ENCODE data around the gene MGMT.

The MGMT gene

DNA sequence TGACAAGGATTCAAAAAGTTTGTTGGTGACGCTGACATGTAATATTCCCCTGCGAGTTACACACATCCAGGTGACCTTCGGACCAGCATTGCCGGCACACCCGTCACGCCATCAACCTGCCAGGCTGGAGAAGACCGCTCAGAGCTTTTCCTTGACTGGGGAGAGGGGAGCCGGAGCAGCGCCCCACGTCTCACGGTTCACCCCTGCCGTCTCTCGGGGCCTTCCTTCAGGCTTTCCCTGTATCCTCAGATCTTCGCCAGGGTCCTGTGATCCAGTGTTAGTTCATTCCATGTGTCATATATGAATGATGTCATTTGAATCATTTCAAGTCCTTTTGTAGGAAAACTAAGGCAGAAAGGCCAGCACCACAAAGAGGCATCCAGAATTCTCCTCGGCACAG lies 127.8 kb downstream of the MGMT start:
- DNase-seq (ENCODE audit: low read depth): no peak

GRCh38 chr10:129598413-129598812 lies 131.4 kb downstream of the MGMT start:
- DNase-seq (ENCODE audit: low read depth): no peak

DNA sequence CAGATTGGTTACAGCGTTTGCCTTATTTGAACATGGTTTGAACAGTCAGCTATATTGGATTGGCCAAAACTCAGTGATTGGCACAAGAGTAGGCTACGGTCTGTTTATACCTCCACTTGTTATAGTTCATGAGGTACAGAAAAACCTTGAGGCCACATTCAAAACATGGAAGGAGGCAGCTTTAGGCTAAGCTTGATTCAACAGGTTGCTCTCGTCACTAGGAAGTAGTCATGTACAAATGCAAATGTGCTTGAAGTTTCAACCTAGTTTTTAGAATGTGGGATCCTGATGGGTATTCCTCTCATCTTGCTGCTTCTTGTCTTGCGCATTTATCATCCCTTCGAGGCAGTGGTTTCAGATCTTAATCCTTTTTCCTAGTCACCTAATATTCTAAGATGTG lies 132.1 kb downstream of the MGMT start:
- DNase-seq (ENCODE audit: low read depth): no peak

DNA sequence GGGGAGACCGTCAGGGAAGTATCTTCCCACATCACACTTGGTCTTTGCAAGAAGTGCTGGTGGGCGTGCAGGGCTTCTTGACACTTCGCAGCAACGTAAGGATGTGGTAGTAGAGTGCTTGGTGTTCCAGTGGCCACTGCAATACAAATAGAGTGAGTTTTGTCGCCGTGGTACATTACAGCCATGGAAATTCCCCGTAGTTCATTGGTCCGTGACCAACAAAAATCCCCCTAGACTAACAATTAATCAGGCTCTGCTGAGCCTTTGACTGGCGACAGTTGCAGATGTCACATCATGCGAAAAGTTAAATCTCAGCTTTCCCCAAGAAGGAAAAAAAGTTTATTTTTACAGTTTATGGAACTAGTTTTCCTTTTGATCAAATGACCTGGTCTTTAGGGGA lies 134.7 kb downstream of the MGMT start:
- no peak for DNase-seq (ENCODE audit: low read depth)

- DNase-seq (ENCODE audit: low read depth): no peak
These were observed 136.0 kb downstream of the MGMT start for GRCh38 chr10:129602938-129603535.

- DNase-seq (ENCODE audit: low read depth): no peak
These were observed 137.4 kb downstream of the MGMT start for GRCh38 chr10:129604333-129605032.

DNA sequence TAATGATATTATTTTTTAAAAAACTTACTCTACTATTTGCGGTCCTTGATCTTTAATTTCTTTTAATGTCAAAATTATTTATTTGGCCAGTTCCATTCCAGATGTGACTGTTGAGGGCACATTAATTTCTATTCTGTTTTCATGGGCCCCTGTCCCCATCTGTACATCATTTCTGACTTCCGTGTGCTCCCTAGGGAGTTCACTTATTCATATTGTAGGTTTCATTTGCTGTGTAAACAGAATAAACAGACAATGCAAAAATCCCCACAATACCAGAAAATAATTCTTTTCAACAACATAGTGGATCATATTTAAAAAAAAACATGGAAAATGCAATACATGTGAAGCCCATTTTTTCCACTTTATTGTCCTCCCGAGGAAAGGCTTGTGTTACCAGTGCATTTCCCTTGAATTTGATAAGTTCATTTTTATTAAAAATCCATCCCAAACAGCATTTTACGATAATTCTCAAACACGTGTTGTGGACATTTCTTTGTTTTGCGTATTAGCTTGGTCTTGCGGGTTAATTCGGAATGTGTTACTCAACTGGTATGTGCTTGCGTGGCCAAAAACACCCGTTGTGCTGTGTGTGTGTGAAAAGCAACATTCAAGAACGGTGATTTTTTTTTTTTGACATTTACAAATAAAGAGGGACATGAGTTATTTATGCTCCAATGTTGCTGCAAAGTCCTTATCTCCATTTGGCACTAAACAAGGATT lies 138.4 kb downstream of the MGMT start:
- no peak for DNase-seq (ENCODE audit: low read depth)

DNA sequence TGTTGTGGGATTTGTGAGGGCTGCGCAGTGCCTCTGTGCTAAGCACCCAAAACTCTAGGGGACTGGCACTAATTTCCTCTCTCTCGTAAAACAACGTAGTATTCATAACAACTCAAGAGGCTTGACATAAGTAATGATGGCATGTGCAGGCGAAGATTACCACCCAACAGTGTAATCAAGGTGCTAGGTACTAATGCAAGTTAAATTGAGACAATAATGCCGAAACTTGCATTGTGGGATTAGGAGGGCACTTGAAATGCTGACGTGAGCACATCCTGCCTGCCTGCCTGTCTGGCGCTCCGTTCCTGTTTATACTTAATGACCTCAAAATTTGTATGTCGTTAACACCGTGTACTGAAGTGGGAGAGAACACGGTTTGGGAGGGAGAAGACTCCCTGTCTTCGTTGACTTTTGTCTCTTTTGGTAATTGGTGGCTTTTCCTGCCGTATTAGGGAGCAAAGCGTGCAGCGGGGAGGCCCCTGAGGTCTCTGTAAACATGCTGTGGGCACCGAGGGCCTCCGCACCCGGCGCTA lies 139.0 kb downstream of the MGMT start:
- DNase-seq (ENCODE audit: low read depth): no peak

GRCh38 chr10:129607607-129608109 lies 140.6 kb downstream of the MGMT start:
- DNase-seq (ENCODE audit: low read depth): no peak

DNA sequence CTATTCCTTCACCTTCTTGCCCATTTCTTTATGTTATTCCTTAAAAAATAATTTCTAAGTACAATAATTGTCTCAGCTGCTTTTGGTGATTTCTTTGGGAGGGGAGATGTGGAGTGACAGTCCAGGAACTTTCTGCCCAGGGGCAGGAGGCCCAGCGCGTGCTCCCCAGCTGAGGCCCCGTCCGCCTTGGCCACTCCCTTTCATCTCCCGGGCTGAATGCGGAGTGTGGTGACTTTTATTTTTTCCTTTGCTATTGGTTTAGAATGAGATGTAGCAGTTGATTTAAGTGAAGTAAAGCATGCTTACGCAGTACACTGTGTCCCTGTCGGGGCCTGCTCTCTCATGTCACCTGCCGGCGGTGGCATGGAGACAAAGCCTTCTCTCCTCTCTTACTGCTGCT lies 141.6 kb downstream of the MGMT start:
- no peak for DNase-seq (ENCODE audit: low read depth)

GRCh38 chr10:129609551-129609950 lies 142.5 kb downstream of the MGMT start:
- no peak for DNase-seq (ENCODE audit: low read depth)

DNA sequence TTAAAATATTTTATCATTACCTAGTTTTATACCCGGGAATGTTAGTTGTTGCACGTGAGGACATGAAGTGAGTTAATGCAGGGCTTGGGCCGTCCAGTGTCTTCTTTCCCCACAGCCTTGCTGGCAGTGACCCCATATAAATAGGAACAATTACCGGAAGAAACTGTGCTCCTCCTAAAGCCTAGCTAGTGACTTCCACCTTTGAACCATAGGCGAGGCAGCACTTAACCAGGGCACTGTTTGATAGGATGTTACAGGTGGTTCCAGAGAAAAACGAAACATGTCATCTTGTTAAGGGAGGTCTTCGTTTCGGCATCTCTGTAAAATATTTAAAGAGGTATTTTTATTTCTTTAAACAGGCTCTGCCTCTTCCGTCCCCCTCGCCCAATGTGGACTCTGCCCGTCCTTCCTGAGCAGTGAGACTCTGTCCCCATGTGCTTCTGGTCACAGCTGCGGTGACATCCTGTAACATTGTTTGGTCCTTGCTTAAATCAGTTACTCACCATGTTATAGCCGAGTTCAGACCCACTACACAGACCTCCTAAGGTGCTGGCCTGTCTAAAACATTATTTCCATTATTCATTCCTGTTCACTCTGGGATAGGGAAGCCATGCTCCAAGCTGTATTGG lies 145.6 kb downstream of the MGMT start:
- DNase-seq (ENCODE audit: low read depth): no peak

DNA sequence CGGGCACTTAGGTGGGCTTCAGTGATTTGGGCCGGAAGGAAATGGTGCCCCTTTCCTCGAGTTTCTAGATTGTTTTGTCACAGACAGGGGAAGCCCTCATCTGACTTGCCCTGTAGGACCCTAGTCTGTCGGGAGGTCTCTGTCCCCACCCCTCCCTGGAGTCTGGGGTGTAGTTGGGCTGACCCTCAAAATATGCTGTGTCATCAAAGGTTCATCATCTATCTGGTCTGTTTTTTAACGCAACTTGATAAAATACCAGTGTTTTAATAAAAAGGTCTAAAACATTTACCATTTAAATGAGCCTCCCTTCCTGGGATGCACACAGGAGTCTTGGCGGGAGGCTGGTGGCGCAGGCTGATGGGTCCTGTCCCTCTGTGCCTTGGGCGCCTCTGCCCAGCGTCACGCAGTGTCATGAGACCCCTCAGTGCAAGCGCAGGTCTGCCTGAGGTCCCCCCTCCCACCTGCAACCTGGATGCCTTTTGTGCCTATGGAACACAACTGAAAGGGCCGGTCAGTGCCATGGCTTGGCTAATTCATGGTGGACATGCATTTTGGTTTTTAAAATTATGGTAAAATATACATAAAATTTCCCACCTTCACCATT lies 146.4 kb downstream of the MGMT start:
- DNase-seq (ENCODE audit: low read depth): no peak

- no peak for DNase-seq (ENCODE audit: low read depth)
These were observed 147.3 kb downstream of the MGMT start for GRCh38 chr10:129614341-129614740.

DNA sequence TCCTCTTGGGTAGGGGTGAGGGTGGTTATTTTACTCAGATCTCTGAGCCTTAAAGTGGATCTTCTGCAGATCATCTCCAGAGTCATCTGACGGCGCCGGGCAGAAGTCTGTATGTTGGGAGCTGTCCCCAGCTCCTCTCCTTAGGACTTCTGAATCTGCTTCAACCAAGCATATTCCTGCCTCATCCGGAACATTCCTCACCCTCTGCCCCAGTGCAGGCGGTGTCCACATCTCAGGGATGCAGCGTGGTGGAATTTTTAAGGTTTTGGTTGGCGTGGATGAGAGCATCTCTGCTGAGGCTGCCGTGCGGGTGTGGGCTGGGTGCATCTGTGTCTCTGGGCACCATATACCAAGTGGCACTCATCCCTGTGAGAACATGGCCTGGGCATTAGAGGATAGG lies 148.3 kb downstream of the MGMT start:
- DNase-seq (ENCODE audit: low read depth): no peak

DNA sequence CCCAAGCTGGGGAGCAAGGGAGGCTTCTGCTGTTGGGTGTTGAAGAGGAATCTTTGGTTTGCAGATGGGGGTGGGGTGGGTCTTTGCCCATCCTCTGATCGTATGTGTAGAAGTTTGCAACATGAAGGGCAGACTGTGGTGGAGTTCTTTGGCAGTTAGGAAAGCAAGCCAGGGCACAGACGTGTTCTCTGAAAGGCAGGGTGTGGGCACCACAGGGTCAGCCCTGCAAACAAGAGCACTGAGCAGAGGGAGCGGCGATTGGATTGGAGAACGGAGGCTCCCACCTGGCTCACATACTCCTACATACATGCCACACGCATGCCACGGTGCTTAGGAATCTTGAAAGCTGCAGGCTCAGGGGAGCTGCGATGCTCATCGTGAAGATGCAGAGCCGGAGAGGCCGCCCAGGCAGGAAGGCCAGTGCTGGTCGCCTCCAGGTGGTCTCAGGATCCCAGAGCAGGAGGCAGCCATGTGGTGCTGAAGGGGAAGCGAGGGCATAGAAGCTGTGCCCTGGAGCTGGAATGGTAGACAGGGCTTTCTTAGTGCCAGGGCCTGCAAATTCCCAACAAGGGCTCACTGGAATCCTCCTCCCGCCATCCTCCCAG lies 149.0 kb downstream of the MGMT start:
- no peak for DNase-seq (ENCODE audit: low read depth)

DNA sequence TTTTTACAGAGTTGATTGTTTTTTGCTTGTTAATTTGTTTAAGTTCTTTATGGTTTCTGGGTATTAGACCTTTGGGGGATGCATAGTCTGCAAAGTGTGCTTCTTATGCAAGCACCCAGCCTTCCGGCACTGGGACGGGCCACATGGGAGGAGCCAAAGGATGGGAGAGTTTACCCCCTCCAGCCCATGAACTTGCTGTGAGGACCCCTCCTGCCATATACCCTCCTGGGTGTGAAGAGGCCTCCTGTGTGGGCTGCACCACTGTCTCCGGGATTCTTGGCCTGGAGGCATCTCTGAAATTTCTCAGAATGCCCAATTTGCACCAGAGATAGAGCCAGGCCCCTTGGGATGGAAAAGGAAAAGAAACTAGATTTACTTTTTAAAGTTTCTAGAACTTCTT lies 150.7 kb downstream of the MGMT start:
- no peak for DNase-seq (ENCODE audit: low read depth)

DNA sequence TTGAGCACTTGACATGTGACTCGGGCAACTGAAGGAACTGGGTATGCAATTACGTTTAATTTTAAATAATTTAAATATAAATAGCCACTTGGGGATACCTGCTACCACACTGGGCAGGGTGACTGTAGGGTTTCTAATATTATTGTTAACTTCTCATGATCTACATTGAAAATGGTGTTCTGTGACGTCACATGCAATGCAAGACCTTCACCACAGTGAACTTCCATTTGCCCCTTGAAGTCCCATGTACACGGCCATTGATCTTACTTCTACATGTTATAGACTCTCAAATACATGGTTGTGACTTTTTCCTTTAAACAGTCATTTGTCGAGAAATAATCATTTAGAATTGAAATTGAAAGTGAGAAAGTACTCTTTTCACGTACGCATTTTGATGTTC lies 154.0 kb downstream of the MGMT start:
- DNase-seq (ENCODE audit: low read depth): no peak

DNA sequence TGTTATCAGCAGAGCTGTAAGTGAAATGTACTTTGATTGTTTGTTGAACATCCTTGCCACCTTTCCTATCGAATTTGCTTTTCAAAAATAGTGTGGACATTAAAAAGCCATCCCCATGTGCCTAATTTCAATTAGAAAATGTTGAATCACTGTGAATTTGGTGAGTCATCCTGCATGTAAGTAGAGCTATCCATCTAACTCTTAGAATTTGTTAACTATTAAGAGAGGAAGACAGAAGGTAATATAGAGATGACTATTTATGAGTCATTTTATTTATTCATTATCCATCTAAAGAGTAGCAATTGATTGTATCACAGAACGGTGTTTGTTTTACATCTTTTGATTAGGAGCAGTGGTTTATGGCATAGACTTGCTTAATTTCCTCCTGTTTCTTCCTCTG lies 154.7 kb downstream of the MGMT start:
- DNase-seq (ENCODE audit: low read depth): no peak

DNA sequence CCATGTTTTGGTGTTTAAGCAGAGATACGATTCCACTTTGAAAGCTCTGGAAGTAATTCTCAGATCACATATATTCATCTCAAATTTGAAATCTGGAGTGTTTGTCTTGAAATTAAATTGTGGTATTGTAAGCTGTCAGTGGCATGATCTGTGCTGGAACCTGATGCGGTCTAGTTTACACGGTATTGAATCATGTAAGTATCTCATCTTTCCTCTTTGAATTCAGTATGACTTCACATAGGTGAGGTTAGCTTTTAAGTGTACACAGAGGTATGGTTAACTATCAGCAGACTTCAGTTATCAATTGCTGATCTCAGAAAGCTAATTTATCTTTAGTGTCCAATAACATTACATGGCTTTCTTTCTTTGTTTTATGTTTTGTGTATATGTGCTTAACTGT lies 155.2 kb downstream of the MGMT start:
- no peak for DNase-seq (ENCODE audit: low read depth)

GRCh38 chr10:129622736-129623135 lies 155.7 kb downstream of the MGMT start:
- DNase-seq (ENCODE audit: low read depth): no peak

- no peak for DNase-seq (ENCODE audit: low read depth)
These were observed 157.5 kb downstream of the MGMT start for GRCh38 chr10:129624526-129624925.
